HG02885 (cell line): ENCODE measurements around the gene MAP3K4.

Experiments used
- ATAC-seq: cut with Tn5 transposase; IDR thresholded peaks from one replicate; pipeline ENCODE4 v1.9.1; 2021; ENCODE audit warnings: mild to moderate bottlenecking; ENCODE audit not compliant: unreplicated experiment, poor library complexity

Gene MAP3K4

GRCh38 chr6:161161889-161162624, 170.5 kb downstream of the MAP3K4 start:
- no peak for ATAC-seq

- no peak for ATAC-seq
These were observed 171.2 kb downstream of the MAP3K4 start for GRCh38 chr6:161162722-161163121.

- ATAC-seq: no peak
These were observed 172.1 kb downstream of the MAP3K4 start for GRCh38 chr6:161163466-161164181.

GRCh38 chr6:161164182-161164625, 172.6 kb downstream of the MAP3K4 start:
- no peak for ATAC-seq

- no peak for ATAC-seq
These were observed 174.6 kb downstream of the MAP3K4 start for GRCh38 chr6:161166176-161166575.

- no peak for ATAC-seq
These were observed 175.1 kb downstream of the MAP3K4 start for GRCh38 chr6:161166677-161167076.
